ENCODE measurements around the gene EGR1.

EGR1 gene

GRCh38 chr5:138515556-138516245 is 50.4 kb downstream of the EGR1 start:
- DNase-seq, result no peak

GRCh38 chr5:138517437-138517836 is 52.2 kb downstream of the EGR1 start:
- no peak for DNase-seq

Data from NCI-H345 (cell line).